Activated CD4-positive, alpha-beta T cell treated with anti-CD3 and anti-CD28 coated beads for 36 hours (primary cell): Measurements from ENCODE around the gene BTNL8. TPM values are rescaled to one million over a fixed set of nuclear protein-coding genes. Genes with fewer than 3 reads are reported as not detected.

Source experiments
- ATAC-seq: fragments of 200-7000 bp; cut with Tn5 transposase; one replicate; pipeline ENCODE4 v1.10.0; 2021; ENCODE audit warnings: mild to moderate bottlenecking, moderate library complexity
- CTCF ChIA-PET: fragments of 350-600 bp; sonication (Branson Sonifier 250); formaldehyde crosslinking; loops from one replicate; lab custom pipeline; 2021; ENCODE audit warnings: antibody characterized with exemption; lab: Charles Lee
- POLR2A ChIA-PET: fragments of 350-600 bp; sonication (Branson Sonifier 250); formaldehyde crosslinking; loops from one replicate; lab custom pipeline; 2021; ENCODE audit warnings: antibody characterized with exemption, inconsistent platforms; lab: Charles Lee
- DNase-seq: peaks from one replicate; pipeline ENCODE4 v3.0.0-alpha.2; 2020
- H3K27ac Mint-ChIP-seq: one replicate; pipeline ENCODE4 v1.8.0; 2021; ENCODE audit warnings: mixed read lengths
- H3K27me3 Mint-ChIP-seq: one replicate; pipeline ENCODE4 v1.8.0; 2021; ENCODE audit warnings: mixed read lengths
- H3K36me3 Mint-ChIP-seq: one replicate; pipeline ENCODE4 v1.8.0; 2021; ENCODE audit warnings: low read depth, mixed read lengths
- H3K4me1 Mint-ChIP-seq: one replicate; pipeline ENCODE4 v1.8.0; 2021; ENCODE audit warnings: mixed read lengths
- H3K4me3 Mint-ChIP-seq: one replicate; pipeline ENCODE4 v1.8.0; 2021; ENCODE audit warnings: mild to moderate bottlenecking, moderate library complexity, mixed read lengths
- H3K9me3 Mint-ChIP-seq: one replicate; pipeline ENCODE4 v1.8.0; 2021; ENCODE audit warnings: low read depth, mixed read lengths
- intact Hi-C, 2 experiments: fragments of 100-400 bp; cut with DNase I in 1 of 2; cut with micrococcal nuclease in 1 of 2; formaldehyde crosslinking; loops; one replicate each; pipeline versions ENCODE4 v1.14.2 to v1.15.1; 2022 to 2024; cut with DNase I, micrococcal nuclease
- total RNA-seq, 2 experiments: library from RNA; stranded (reverse); gene quantifications; one replicate each; pipeline ENCODE4 v1.2.3, GENCODE V29; 2021

The BTNL8 gene
- total RNA-seq, 2 experiments from 2014 or later, result 0.11 TPM; not detected in 1

DNA sequence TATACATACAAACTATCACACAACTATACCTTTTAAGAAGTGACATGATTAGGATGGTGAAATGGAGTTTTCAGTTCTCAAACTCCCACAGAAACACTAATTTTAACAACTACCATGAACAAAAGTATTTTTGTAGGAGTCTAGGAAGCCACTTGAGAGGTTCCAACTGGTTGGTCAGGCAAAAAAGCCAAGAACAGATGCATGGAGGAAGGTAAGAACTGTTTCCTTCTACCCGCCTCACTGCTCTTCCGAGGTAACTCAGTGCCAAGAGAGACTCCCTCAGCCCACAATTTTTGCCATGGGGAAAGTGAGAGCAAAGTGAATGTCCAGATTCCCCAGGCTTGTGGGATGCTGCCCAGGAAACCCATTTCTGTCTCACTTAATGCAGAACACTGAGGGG lies 15.7 kb downstream of the BTNL8 start:
- no peak overlapping the region for H3K27ac Mint-ChIP-seq
- H3K27me3 Mint-ChIP-seq, result peaks cover 5% of the 10 kb centered on the region
- no peak for DNase-seq
- H3K36me3 Mint-ChIP-seq, result no peaks in the 10 kb centered on the region
- no peak overlapping the region for H3K4me3 Mint-ChIP-seq
- H3K4me1 Mint-ChIP-seq, result no peaks in the 10 kb centered on the region
- H3K9me3 Mint-ChIP-seq, result no peaks in the 10 kb centered on the region
- ATAC-seq, result no peak
- CTCF ChIA-PET, result interaction anchor here (0.7 kb wide), 1 partner anchor 235 kb away, joined by 3 read pairs; no protein-coding TSS in a partner anchor
- intact Hi-C loops, result no loop called here
- POLR2A ChIA-PET, result no interaction called here

DNA sequence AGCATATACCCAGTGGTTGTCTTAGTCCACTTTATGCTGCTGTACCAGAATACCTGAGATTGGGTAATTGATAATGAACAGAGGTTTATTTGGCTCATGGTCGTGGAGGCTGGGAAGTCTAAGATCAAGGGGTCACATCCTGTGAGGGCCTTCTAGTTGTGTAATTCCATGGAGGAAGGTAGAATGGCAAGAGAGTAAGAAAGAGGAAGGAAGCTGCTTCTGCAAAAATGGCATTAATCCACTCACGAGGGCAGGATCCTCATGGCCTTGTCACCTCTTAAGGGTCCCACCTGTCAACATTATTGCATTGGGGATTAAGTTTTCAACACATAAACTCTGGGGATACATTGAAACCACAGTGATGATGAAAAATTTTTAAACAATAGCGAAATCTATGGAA lies 17.0 kb downstream of the BTNL8 start:
- Mint-ChIP-seq H3K4me3 (no peak overlapping the region), H3K36me3 (no peaks in the 10 kb centered on the region), H3K9me3 (no peaks in the 10 kb centered on the region), H3K27me3 (peaks cover under 1% of the 10 kb centered on the region), H3K4me1 (no peaks in the 10 kb centered on the region), H3K27ac (no peak overlapping the region)
- CTCF ChIA-PET, result interaction anchor here (0.6 kb wide), 1 partner anchor 733 kb away, joined by 3 read pairs; no protein-coding TSS in a partner anchor
- POLR2A ChIA-PET, result no interaction called here
- no peak for ATAC-seq
- intact Hi-C loops, result no loop called here
- no peak for DNase-seq

DNA sequence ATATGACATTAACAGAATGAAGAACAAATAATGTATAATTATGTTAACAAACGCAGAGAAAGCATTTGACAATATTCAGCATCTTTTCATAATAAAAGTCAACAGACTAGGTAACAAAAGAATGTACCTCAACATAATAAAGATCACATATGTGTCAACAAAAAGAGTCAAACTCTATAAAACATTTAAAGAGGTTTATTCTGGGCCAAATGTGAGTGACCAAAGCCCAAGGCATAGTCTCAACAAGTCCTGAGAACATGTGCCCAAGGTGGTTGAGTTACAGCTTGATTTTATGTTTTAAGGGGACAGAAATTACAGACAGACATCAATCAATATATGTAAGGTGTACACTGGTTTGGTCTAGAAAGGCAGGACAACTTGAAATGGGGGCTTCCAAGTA lies 19.4 kb downstream of the BTNL8 start:
- POLR2A ChIA-PET, result no interaction called here
- Mint-ChIP-seq H3K27ac (no peak overlapping the region), H3K27me3 (peaks cover 13% of the 10 kb centered on the region), H3K9me3 (peaks cover 9% of the 10 kb centered on the region), H3K4me1 (no peaks in the 10 kb centered on the region), H3K4me3 (no peak overlapping the region), H3K36me3 (no peaks in the 10 kb centered on the region)
- intact Hi-C loops, result no loop called here
- CTCF ChIA-PET, result no interaction called here
- ATAC-seq (no peak), DNase-seq (no peak)

DNA sequence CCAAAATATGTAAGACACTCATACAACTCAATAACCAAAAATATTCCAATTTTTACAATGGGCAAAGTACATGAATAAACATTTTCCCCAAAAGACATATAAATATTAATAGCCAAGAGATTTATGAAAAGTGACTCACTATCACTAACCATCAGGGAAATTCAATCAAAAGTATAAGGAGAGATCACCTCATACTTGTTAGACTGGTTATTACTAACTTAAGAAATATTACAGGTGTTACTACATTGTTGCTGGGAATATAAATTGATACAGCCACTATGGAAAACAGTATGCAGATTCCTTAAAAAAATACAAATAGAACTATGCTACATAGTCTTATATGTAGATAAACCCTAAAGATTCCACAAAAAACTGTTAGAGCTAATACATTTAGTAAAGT lies 21.8 kb downstream of the BTNL8 start:
- POLR2A ChIA-PET, result no interaction called here
- CTCF ChIA-PET, result no interaction called here
- ATAC-seq (no peak), DNase-seq (no peak)
- intact Hi-C loops, result no loop called here
- H3K4me1 Mint-ChIP-seq, result no peaks in the 10 kb centered on the region
- peaks cover 13% of the 10 kb centered on the region for H3K27me3 Mint-ChIP-seq
- H3K27ac Mint-ChIP-seq, result no peak overlapping the region
- no peak overlapping the region for H3K4me3 Mint-ChIP-seq
- peaks cover 19% of the 10 kb centered on the region for H3K9me3 Mint-ChIP-seq
- no peaks in the 10 kb centered on the region for H3K36me3 Mint-ChIP-seq

DNA sequence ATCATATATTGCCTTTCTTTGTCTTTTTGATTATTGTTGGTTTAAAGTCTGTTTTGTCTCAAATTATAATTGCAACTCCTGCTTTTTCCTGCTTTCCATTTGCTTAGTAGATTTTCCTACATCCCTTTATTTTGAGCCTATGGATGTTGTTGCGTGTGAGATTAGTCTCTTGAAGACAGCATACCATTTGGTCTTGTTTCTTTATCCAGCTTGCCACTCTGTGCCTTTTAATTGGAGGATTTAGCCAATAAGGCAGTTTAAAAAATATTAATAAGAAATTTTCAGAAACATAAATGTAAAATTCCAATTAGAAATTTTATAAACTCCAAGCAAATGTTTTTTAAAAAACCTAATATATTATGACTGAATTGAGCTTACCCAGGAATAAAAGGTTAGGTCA lies 24.0 kb downstream of the BTNL8 start:
- ChIA-PET POLR2A (no interaction called here), CTCF (no interaction called here)
- Mint-ChIP-seq H3K9me3 (peaks cover 23% of the 10 kb centered on the region), H3K27ac (no peak overlapping the region), H3K4me1 (no peaks in the 10 kb centered on the region), H3K36me3 (no peaks in the 10 kb centered on the region), H3K4me3 (no peak overlapping the region), H3K27me3 (peaks cover 24% of the 10 kb centered on the region)
- intact Hi-C loops, result no loop called here
- DNase-seq, result no peak
- ATAC-seq, result no peak

DNA sequence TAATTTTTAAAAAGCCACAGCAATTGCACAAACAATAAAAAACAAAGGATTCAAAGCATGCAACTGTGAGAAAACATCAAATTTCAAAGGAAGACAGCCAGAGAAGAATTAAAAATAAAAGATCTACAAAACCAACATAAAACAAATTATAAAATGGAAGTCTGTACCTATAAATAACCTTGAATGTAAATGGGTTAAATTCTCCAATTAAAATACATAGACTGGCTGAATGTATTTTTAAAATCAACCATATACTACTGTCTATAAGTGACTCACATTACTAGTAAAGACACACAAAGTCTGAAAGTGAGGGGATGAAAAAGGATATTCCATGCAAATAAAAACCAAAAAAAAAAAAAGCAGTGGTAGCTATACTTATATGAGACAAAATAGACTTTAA lies 33.7 kb downstream of the BTNL8 start:
- no peak overlapping the region for H3K4me3 Mint-ChIP-seq
- ChIA-PET POLR2A (no interaction called here), CTCF (no interaction called here)
- no peaks in the 10 kb centered on the region for H3K4me1 Mint-ChIP-seq
- no peaks in the 10 kb centered on the region for H3K36me3 Mint-ChIP-seq
- no peak for DNase-seq
- H3K27me3 Mint-ChIP-seq, result peaks cover 16% of the 10 kb centered on the region
- H3K27ac Mint-ChIP-seq, result no peak overlapping the region
- no peak for ATAC-seq
- intact Hi-C loops, result no loop called here
- peaks cover 8% of the 10 kb centered on the region for H3K9me3 Mint-ChIP-seq

DNA sequence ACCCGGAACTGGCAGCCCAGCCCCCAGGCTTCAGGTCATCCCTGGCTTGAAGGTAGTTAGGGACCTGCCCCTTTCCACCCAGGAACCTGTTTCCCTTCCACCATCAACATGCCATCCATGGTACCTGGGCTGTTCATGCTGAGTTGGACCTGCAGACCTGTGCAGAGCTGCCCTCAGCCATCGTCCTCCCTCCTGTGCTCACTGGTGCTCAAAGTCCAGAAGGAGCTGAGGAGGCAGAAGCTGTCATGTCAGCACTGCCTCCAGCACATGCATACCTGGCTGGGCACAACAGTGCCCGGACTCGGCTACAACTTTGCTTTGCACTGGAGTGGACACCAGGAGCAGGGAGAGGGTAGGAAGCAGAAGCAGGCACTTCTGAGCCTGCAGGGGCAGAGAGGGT lies 36.2 kb downstream of the BTNL8 start:
- Mint-ChIP-seq H3K27me3 (peaks cover 17% of the 10 kb centered on the region), H3K4me3 (no peak overlapping the region), H3K27ac (no peak overlapping the region), H3K36me3 (peaks cover 2% of the 10 kb centered on the region), H3K9me3 (peaks cover 15% of the 10 kb centered on the region), H3K4me1 (no peaks in the 10 kb centered on the region)
- no peak for ATAC-seq
- no peak for DNase-seq
- POLR2A ChIA-PET, result no interaction called here
- CTCF ChIA-PET, result no interaction called here
- intact Hi-C loops, result no loop called here

DNA sequence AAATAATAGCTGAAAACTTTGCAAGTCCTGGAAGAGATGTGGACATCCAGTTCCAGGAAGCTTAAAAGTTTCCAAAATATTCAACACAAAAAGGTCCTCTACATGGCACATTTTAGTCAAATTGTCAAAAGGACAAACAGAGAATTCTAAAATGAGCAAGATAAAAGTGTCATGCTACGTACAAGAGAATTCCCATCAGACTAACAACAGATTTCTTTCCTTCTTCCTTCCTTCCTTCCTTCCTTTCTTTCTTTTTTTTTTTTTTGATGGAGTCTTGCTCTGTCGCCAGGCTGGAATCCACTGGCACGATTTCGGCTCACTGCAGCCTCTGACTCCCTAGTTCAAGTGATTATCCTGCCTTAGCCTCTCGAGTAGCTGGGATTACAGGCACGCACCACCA lies 39.3 kb downstream of the BTNL8 start:
- Mint-ChIP-seq H3K4me3 (no peak overlapping the region), H3K9me3 (peaks cover 14% of the 10 kb centered on the region), H3K27me3 (peaks cover 20% of the 10 kb centered on the region), H3K27ac (no peak overlapping the region), H3K4me1 (no peaks in the 10 kb centered on the region), H3K36me3 (peaks cover 2% of the 10 kb centered on the region)
- POLR2A ChIA-PET, result no interaction called here
- intact Hi-C loops, result no loop called here
- CTCF ChIA-PET, result no interaction called here
- ATAC-seq (no peak), DNase-seq (no peak)

DNA sequence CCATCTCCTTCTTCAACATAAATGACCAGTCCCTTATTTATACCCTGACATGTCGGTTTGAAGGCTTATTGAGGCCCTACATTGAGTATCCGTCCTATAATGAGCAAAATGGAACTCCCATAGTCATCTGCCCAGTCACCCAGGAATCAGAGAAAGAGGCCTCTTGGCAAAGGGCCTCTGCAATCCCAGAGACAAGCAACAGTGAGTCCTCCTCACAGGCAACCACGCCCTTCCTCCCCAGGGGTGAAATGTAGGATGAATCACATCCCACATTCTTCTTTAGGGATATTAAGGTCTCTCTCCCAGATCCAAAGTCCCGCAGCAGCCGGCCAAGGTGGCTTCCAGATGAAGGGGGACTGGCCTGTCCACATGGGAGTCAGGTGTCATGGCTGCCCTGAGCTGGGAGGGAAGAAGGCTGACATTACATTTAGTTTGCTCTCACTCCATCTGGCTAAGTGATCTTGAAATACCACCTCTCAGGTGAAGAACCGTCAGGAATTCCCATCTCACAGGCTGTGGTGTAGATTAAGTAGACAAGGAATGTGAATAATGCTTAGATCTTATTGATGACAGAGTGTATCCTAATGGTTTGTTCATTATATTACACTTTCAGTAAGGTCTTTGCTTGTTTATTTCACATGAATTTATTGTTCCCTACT lies 51.5 kb downstream of the BTNL8 start:
- ATAC-seq (no peak), DNase-seq (no peak)
- H3K36me3 Mint-ChIP-seq, result no peaks in the 10 kb centered on the region
- CTCF ChIA-PET, result no interaction called here
- no peak overlapping the region for H3K27ac Mint-ChIP-seq
- peaks cover 2% of the 10 kb centered on the region for H3K27me3 Mint-ChIP-seq
- no peaks in the 10 kb centered on the region for H3K9me3 Mint-ChIP-seq
- intact Hi-C loops, result no loop called here
- H3K4me3 Mint-ChIP-seq, result no peak overlapping the region
- POLR2A ChIA-PET, result no interaction called here
- peaks cover 3% of the 10 kb centered on the region for H3K4me1 Mint-ChIP-seq

DNA sequence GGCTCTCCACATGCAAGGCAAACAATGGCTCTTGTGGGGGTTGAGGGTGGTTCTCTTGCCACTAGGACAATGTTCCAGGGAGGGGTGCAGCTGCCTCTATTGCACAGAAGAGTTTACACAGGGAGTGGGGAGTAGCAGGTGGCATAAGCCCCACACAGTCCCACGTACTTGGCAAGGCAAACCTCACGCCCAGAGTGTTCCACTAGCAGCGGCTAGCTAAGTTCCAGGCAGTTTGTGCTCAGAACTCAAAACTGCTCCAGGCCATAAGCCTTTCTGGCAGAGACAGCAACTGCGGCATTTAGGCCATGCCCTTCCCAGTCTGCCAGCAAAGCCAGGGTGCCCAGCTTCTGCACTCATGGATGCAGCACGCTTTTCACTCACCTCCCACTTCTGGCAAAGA lies 60.7 kb downstream of the BTNL8 start:
- no peak for ATAC-seq
- intact Hi-C loops, result no loop called here

DNA sequence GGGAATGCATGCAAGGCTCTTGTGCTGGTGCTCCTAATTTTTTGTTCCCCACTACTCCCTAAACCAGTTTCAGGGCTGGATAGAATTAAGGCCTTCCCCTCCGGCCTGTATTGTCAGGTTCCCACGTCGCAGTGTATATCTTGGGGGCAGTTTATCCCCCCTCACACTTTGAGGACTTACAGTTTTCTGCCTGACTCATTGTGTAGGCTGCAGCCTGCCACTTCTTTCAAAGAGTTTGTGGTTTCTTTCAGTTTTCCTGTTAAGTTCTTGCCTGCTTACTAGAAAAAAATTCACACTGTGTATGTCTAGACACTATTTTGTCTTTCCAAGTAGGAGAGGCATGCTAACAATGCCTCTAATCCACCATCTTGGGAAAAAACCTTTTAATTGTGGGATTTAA lies 61.2 kb downstream of the BTNL8 start:
- H3K27me3 Mint-ChIP-seq, result peaks cover 2% of the 10 kb centered on the region
- intact Hi-C loops, result no loop called here
- no peak overlapping the region for H3K27ac Mint-ChIP-seq
- POLR2A ChIA-PET, result no interaction called here
- peak; percentile 30 for ATAC-seq
- no peaks in the 10 kb centered on the region for H3K36me3 Mint-ChIP-seq
- H3K4me1 Mint-ChIP-seq, result peaks cover 15% of the 10 kb centered on the region
- no peak overlapping the region for H3K4me3 Mint-ChIP-seq
- H3K9me3 Mint-ChIP-seq, result no peaks in the 10 kb centered on the region
- no peak for DNase-seq
- CTCF ChIA-PET, result no interaction called here

More for the DNA sequence above, 60.7 kb downstream of the BTNL8 start:
- POLR2A ChIA-PET, result no interaction called here
- Mint-ChIP-seq H3K36me3 (no peaks in the 10 kb centered on the region), H3K9me3 (no peaks in the 10 kb centered on the region), H3K4me3 (no peak overlapping the region), H3K27ac (no peak overlapping the region), H3K4me1 (peaks cover 17% of the 10 kb centered on the region), H3K27me3 (peaks cover 2% of the 10 kb centered on the region)
- CTCF ChIA-PET, result no interaction called here
- no peak for DNase-seq

DNA sequence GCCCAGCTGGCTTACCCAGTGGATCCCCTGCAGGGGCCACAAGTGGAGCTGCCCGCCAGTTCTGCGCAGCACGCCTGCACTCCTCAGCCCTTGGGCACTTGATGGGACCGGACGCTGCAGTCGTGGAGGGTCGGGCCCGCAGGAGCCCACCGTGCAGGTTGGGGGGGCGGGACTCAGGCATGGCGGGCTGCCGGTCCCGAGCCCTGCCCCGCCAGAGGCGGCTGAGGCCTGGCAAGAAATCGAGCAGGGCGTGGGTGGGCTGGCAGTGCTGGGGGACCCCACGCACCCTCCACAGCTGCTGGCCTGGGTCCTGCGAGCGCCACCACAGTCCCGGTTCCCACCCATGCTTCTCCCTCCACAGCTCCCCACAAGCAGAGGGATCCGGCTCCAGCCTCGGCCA lies 70.4 kb downstream of the BTNL8 start:
- Mint-ChIP-seq H3K4me3 (no peak overlapping the region), H3K9me3 (no peaks in the 10 kb centered on the region), H3K4me1 (no peaks in the 10 kb centered on the region), H3K27me3 (peaks cover 6% of the 10 kb centered on the region), H3K36me3 (no peaks in the 10 kb centered on the region), H3K27ac (no peak overlapping the region)
- intact Hi-C loops, result no loop called here
- ChIA-PET CTCF (no interaction called here), POLR2A (no interaction called here)
- ATAC-seq (no peak), DNase-seq (no peak)
